Retinal pigment epithelial cell (primary cell): ENCODE data around the gene PLCB1.

Experiments used
- DNase-seq: peaks from one replicate; pipeline ENCODE4 v3.0.0-alpha.2; 2010; ENCODE audit warnings: low read depth
- H3K4me3 ChIP-seq: 2 replicates; pipeline ENCODE4 v1.5.1; 2011; ENCODE audit warnings: mild to moderate bottlenecking, low read length, control low read depth, moderate library complexity
- CTCF ChIP-seq: conservative IDR thresholded peaks from 2 replicates; pipeline ENCODE4 v1.5.1; 2011; ENCODE audit warnings: low read depth, low read length, control low read depth, inconsistent platforms

PLCB1 gene

GRCh38 chr20:8608470-8608869 is 476.4 kb downstream of the PLCB1 start:
- TF ChIP-seq CTCF: no peak

GRCh38 chr20:8616792-8617191 is 484.7 kb downstream of the PLCB1 start:
- no peak overlapping the region for H3K4me3 ChIP-seq
- DNase-seq: no peak
- no peak for TF ChIP-seq CTCF

More at GRCh38 chr20:8608470-8608869, 476.4 kb downstream of the PLCB1 start:
- no peak overlapping the region for H3K4me3 ChIP-seq
- no peak for DNase-seq

GRCh38 chr20:8621001-8621400 is 488.9 kb downstream of the PLCB1 start:
- no peak for TF ChIP-seq CTCF
- no peak overlapping the region for H3K4me3 ChIP-seq
- DNase-seq: no peak

- H3K4me3 ChIP-seq: no peak overlapping the region
- no peak for DNase-seq
- no peak for TF ChIP-seq CTCF
Observed at GRCh38 chr20:8624046-8624445, 492.0 kb downstream of the PLCB1 start.

- no peak for TF ChIP-seq CTCF
- no peak for DNase-seq
- H3K4me3 ChIP-seq: no peak overlapping the region
Observed at GRCh38 chr20:8624616-8625015, 492.6 kb downstream of the PLCB1 start.

GRCh38 chr20:8627340-8628004 is 495.4 kb downstream of the PLCB1 start:
- no peak for DNase-seq
- no peak overlapping the region for H3K4me3 ChIP-seq
- no peak for TF ChIP-seq CTCF

GRCh38 chr20:8631271-8631670 is 499.2 kb downstream of the PLCB1 start:
- no peak for TF ChIP-seq CTCF
- no peak for DNase-seq

More at GRCh38 chr20:8631271-8631670, 499.2 kb downstream of the PLCB1 start:
- H3K4me3 ChIP-seq: no peak overlapping the region
